GM18907 (cell line): ENCODE data around the gene SMOC2.

Experiments used
- ATAC-seq: cut with Tn5 transposase; IDR thresholded peaks from one replicate; pipeline ENCODE4 v1.9.1; 2021; ENCODE audit warnings: mild to moderate bottlenecking, moderate library complexity; ENCODE audit not compliant: unreplicated experiment

The SMOC2 gene

GRCh38 chr6:168415098-168415992 lies 25.6 kb upstream of the SMOC2 start:
- no peak for ATAC-seq

- no peak for ATAC-seq
Observed at GRCh38 chr6:168415993-168416530, 24.9 kb upstream of the SMOC2 start.

GRCh38 chr6:168416531-168416930 lies 24.5 kb upstream of the SMOC2 start:
- ATAC-seq = no peak

- ATAC-seq = no peak
Observed at GRCh38 chr6:168417191-168417590, 23.8 kb upstream of the SMOC2 start.

- ATAC-seq = no peak
Observed at GRCh38 chr6:168417679-168418557, 23.1 kb upstream of the SMOC2 start.

GRCh38 chr6:168418711-168419121 lies 22.3 kb upstream of the SMOC2 start:
- ATAC-seq = no peak

GRCh38 chr6:168419569-168419968 lies 21.4 kb upstream of the SMOC2 start:
- no peak for ATAC-seq

GRCh38 chr6:168420084-168420483 lies 20.9 kb upstream of the SMOC2 start:
- no peak for ATAC-seq

GRCh38 chr6:168420706-168421105 lies 20.3 kb upstream of the SMOC2 start:
- no peak for ATAC-seq

- ATAC-seq = no peak
Observed at GRCh38 chr6:168427184-168427583, 13.8 kb upstream of the SMOC2 start.

- ATAC-seq = no peak
Observed at GRCh38 chr6:168428052-168428826, 12.7 kb upstream of the SMOC2 start.

GRCh38 chr6:168428863-168429262 lies 12.1 kb upstream of the SMOC2 start:
- ATAC-seq = no peak

GRCh38 chr6:168432196-168432595 lies 8.8 kb upstream of the SMOC2 start:
- no peak for ATAC-seq

- no peak for ATAC-seq
Observed at GRCh38 chr6:168433898-168434297, 7.1 kb upstream of the SMOC2 start.

GRCh38 chr6:168434505-168434904 lies 6.5 kb upstream of the SMOC2 start:
- ATAC-seq = no peak

- ATAC-seq = no peak
Observed at GRCh38 chr6:168437751-168438150, 3.2 kb upstream of the SMOC2 start.

GRCh38 chr6:168438783-168439520 lies 2.0 kb upstream of the SMOC2 start:
- ATAC-seq = no peak

- no peak for ATAC-seq
Observed at GRCh38 chr6:168439794-168440450, 1.1 kb upstream of the SMOC2 start.
